HCT116 (cell line): ENCODE data around the gene AEBP1. TPM values are rescaled to one million over a fixed set of nuclear protein-coding genes. Genes with fewer than 3 reads are reported as not detected.

Source experiments
- ATAC-seq: fragments of 200-7000 bp; cut with Tn5 transposase; 2 replicates; pipeline ENCODE4 v1.9.1; 2020; ENCODE audit warnings: mild to moderate bottlenecking, moderate library complexity
- BruUV-seq: library from RNA; stranded (reverse); fragments of 400-500 nt; replicated peaks from 2 replicates; lab custom pipeline; 2021; lab: Mats Ljungman, UMichigan
- CTCF ChIA-PET: fragments of 300-600 bp; sonication (Branson Sonifier 250); formaldehyde crosslinking; loops from one replicate; lab custom pipeline; 2021; ENCODE audit warnings: antibody characterized with exemption; lab: Charles Lee
- POLR2A ChIA-PET: fragments of 300-600, 350-600 bp; sonication (Branson Sonifier 250); formaldehyde crosslinking; loops from one replicate; lab custom pipeline; 2021; ENCODE audit warnings: antibody characterized with exemption; lab: Charles Lee
- RAD21 ChIA-PET, 2 experiments: fragments of 300-600 bp; sonication (Branson Sonifier 250); formaldehyde crosslinking; loops; one replicate each; lab custom pipeline; 2023; ENCODE audit warnings: low total read pairs in 2 of 2; ENCODE audit not compliant: uncharacterized antibody in 2 of 2, unreplicated experiment in 2 of 2, low non-redundant PET in 1 of 2; lab: Charles Lee
- DNase-seq: peaks from one replicate; pipeline ENCODE4 v3.0.0-alpha.2; 2010; ENCODE audit warnings: low read depth, low spot score
- H2AFZ ChIP-seq: fragments of 200-600 bp; shearing (Covaris generic), sonication (generic); 2 replicates; pipeline ENCODE4 v1.6.1; 2017; ENCODE audit warnings: low read depth, mixed run types, mixed read lengths, antibody characterized with exemption, low read length; ENCODE audit not compliant: poor library complexity, severe bottlenecking
- H3K27ac ChIP-seq: 2 replicates; pipeline ENCODE4 v1.5.1; 2012; ENCODE audit warnings: low read depth, low read length
- H3K27me3 ChIP-seq: fragments of 200-600 bp; sonication (generic); 2 replicates; pipeline ENCODE4 v1.6.1; 2016; ENCODE audit warnings: mixed run types, low read length, mixed read lengths; ENCODE audit not compliant: insufficient read depth
- H3K36me3 ChIP-seq, 2 experiments: fragments of 200-500 bp in 1 of 2; fragments of 200-600 bp in 1 of 2; sonication (Bioruptor generic) in 1 of 2; sonication (generic) in 1 of 2; 2 replicates each; pipeline versions ENCODE4 v1.5.1 to v1.6.1; 2014 to 2016; ENCODE audit warnings: low read length in 2 of 2, inconsistent platforms in 1 of 2, mixed read lengths in 1 of 2, mixed run types in 1 of 2; ENCODE audit not compliant: insufficient read depth in 2 of 2, control insufficient read depth in 1 of 2
- H3K4me1 ChIP-seq, 2 experiments: fragments of 200-600 bp in 1 of 2; sonication (generic) in 1 of 2; 2 replicates each; pipeline versions ENCODE4 v1.5.1 to v1.6.1; 2012 to 2017; ENCODE audit warnings: low read length in 2 of 2, inconsistent platforms in 1 of 2, mild to moderate bottlenecking in 1 of 2, mixed read lengths in 1 of 2, mixed run types in 1 of 2, moderate library complexity in 1 of 2; ENCODE audit not compliant: insufficient read depth in 2 of 2, control insufficient read depth in 1 of 2
- H3K4me2 ChIP-seq: fragments of 200-600 bp; sonication (generic); 2 replicates; pipeline ENCODE4 v1.6.1; 2017; ENCODE audit warnings: mixed run types, low read length, mixed read lengths
- H3K4me3 ChIP-seq, 2 experiments: fragments of 200-600 bp in 1 of 2; sonication (generic) in 1 of 2; replicated peaks in 1 of 2; 2 replicates each; pipeline ENCODE4 v1.5.1; 2011 to 2016; ENCODE audit warnings: low read length in 2 of 2, control low read depth in 1 of 2, low read depth in 1 of 2, mild to moderate bottlenecking in 1 of 2, mixed read lengths in 1 of 2, mixed run types in 1 of 2
- H3K79me2 ChIP-seq: fragments of 200-600 bp; sonication (generic); 2 replicates; pipeline ENCODE4 v1.6.1; 2017; ENCODE audit warnings: mild to moderate bottlenecking, mixed run types, low read length, moderate library complexity, mixed read lengths; ENCODE audit not compliant: insufficient read depth
- H3K9ac ChIP-seq: fragments of 200-600 bp; sonication (generic); 2 replicates; pipeline ENCODE4 v1.6.1; 2016; ENCODE audit warnings: low read length, mixed read lengths
- H3K9me2 ChIP-seq: fragments of 200-600 bp; sonication (generic), shearing (Covaris generic); 2 replicates; pipeline ENCODE4 v1.6.1; 2017; ENCODE audit warnings: mixed run types, mild to moderate bottlenecking, moderate library complexity; ENCODE audit not compliant: insufficient read depth
- H3K9me3 ChIP-seq, 2 experiments: fragments of 200-500 bp in 1 of 2; fragments of 200-600 bp in 1 of 2; sonication (Bioruptor generic) in 1 of 2; sonication (generic) in 1 of 2; 2 replicates each; pipeline ENCODE4 v1.6.1; 2014 to 2017; ENCODE audit warnings: low read length in 2 of 2, mixed read lengths in 2 of 2, inconsistent platforms in 1 of 2, low read depth in 1 of 2, mild to moderate bottlenecking in 1 of 2, mixed run types in 1 of 2, moderate library complexity in 1 of 2; ENCODE audit not compliant: control insufficient read depth in 1 of 2, insufficient read depth in 1 of 2
- H4K20me1 ChIP-seq: fragments of 200-600 bp; sonication (generic), shearing (Covaris generic); 2 replicates; pipeline ENCODE4 v1.6.1; 2017; ENCODE audit warnings: mixed run types, mild to moderate bottlenecking, moderate library complexity; ENCODE audit not compliant: insufficient read depth
- ATF3 ChIP-seq: IDR thresholded peaks from 2 replicates; pipeline ENCODE4 v1.6.1; 2012
- EGR1 ChIP-seq: IDR thresholded peaks from 2 replicates; pipeline ENCODE4 v1.6.1; 2012; ENCODE audit warnings: low read depth
- EZH2phosphoT487 ChIP-seq: fragments of 200-600 bp; IDR thresholded peaks from 2 replicates; pipeline ENCODE4 v1.6.1; 2018; ENCODE audit warnings: antibody characterized with exemption, borderline replicate concordance
- JUND ChIP-seq: IDR thresholded peaks from 2 replicates; pipeline ENCODE4 v1.6.1; 2012
- POLR2AphosphoS5 ChIP-seq: IDR thresholded peaks from 2 replicates; pipeline ENCODE4 v1.6.1; 2011; ENCODE audit warnings: mild to moderate bottlenecking, low read depth, low read length, moderate library complexity
- SIN3A ChIP-seq: IDR thresholded peaks from 2 replicates; pipeline ENCODE4 v1.6.1; 2012; ENCODE audit warnings: low read depth
- SRF ChIP-seq: IDR thresholded peaks from 2 replicates; pipeline ENCODE4 v1.6.1; 2012; ENCODE audit warnings: low read depth
- YY1 ChIP-seq: IDR thresholded peaks from 2 replicates; pipeline ENCODE4 v1.6.1; 2011; ENCODE audit warnings: low read length, low read depth, moderate library complexity, mild to moderate bottlenecking; ENCODE audit not compliant: insufficient replicate concordance; ENCODE audit errors: extremely low read depth
- ZBTB33 ChIP-seq: IDR thresholded peaks from 2 replicates; pipeline ENCODE4 v1.6.1; 2011; ENCODE audit warnings: mild to moderate bottlenecking, low read length, moderate library complexity; ENCODE audit not compliant: insufficient replicate concordance; ENCODE audit errors: extremely low read depth
- intact Hi-C: fragments of 100-400 bp; cut with micrococcal nuclease; formaldehyde crosslinking; loops from 2 replicates; pipeline ENCODE4 v1.10.0; 2022
- total RNA-seq: library from RNA; stranded (reverse); gene quantifications from one replicate; pipeline ENCODE4 v1.2.1, GENCODE V29; 2021; ENCODE audit not compliant: unreplicated experiment

AEBP1 gene
- total RNA-seq, 1 experiment from 2014 or later: 0.49 TPM

GRCh38 chr7:44066111-44066460 lies 38.1 kb upstream of the AEBP1 start:
- no peak overlapping the region for H2AFZ ChIP-seq
- H3K4me1 ChIP-seq: peaks cover 6 to 12% of the 10 kb centered on the region in 2 experiments
- CTCF ChIA-PET: no interaction called here
- H3K27ac ChIP-seq: no peak overlapping the region
- no peaks in the 10 kb centered on the region for H3K9me3 ChIP-seq
- peaks cover 0 to 4% of the 10 kb centered on the region in 2 experiments; a peak in 2 of 4 replicates for H3K36me3 ChIP-seq
- H3K27me3 ChIP-seq: no peaks in the 10 kb centered on the region
- no peaks in the 10 kb centered on the region for H3K79me2 ChIP-seq
- H3K4me2 ChIP-seq: no peak overlapping the region
- DNase-seq: no peak
- H3K9ac ChIP-seq: no peak overlapping the region
- no TSS peak for BruUV-seq
- H3K9me2 ChIP-seq: no peaks in the 10 kb centered on the region
- TF ChIP-seq POLR2AphosphoS5: 0 out of 2 replicates have a peak, but pooled peaks have one; percentile 14
- TF ChIP-seq SRF: no peak
- no peak for TF ChIP-seq SIN3A
- no peak for TF ChIP-seq ATF3
- TF ChIP-seq, all 23 proteins: peak for 1
- ChIA-PET RAD21 (no interaction called here), POLR2A (interaction anchor here (1.1 to 1.2 kb wide), 2 partner anchors 15 to 16 kb away, joined by 3 to 5 read pairs; no protein-coding TSS in a partner anchor)
- no peak; the same call in none of the 2 replicates for ATAC-seq
- H3K4me3 ChIP-seq: no peak overlapping the region
- no peaks in the 10 kb centered on the region for H4K20me1 ChIP-seq
- intact Hi-C loops: no loop called here

GRCh38 chr7:44066494-44067063 lies 37.6 kb upstream of the AEBP1 start:
- RAD21 ChIA-PET: no interaction called here
- TF ChIP-seq EGR1 (no peak), JUND (no peak), ATF3 (no peak), POLR2AphosphoS5 (peak; percentile 11; the same call in 1 of the 2 replicates), YY1 (no peak), ZBTB33 (no peak), EZH2phosphoT487 (no peak)
- Histone ChIP-seq H2AFZ (no peak overlapping the region), H3K9me2 (no peaks in the 10 kb centered on the region), H3K27ac (no peak overlapping the region), H3K36me3 (0 out of 4 replicates have a peak, but pooled peaks cover 2 to 3% of the 10 kb centered on the region in 2 experiments), H4K20me1 (no peaks in the 10 kb centered on the region), H3K9me3 (no peaks in the 10 kb centered on the region), H3K79me2 (no peaks in the 10 kb centered on the region), H3K27me3 (no peaks in the 10 kb centered on the region), H3K4me3 (no peak overlapping the region), H3K9ac (no peak overlapping the region), H3K4me2 (no peak overlapping the region), H3K4me1 (peaks cover 9 to 17% of the 10 kb centered on the region in 2 experiments)
- POLR2A ChIA-PET: interaction anchor here (1.1 to 1.2 kb wide), 2 partner anchors 15 to 16 kb away, joined by 3 to 5 read pairs; no protein-coding TSS in a partner anchor
- CTCF ChIA-PET: no interaction called here
- intact Hi-C loops: no loop called here
- DNase-seq (no peak), ATAC-seq (peak; percentile 4; the same call in 1 of the 2 replicates)
- no TSS peak for BruUV-seq
